HL-60 (cell line): ENCODE data around the gene COQ8B.

ENCODE experiments used
- CTCF ChIP-seq: IDR thresholded peaks from one replicate; pipeline ENCODE4 v1.5.1; 2011; ENCODE audit warnings: low read length, control low read depth, inconsistent platforms; ENCODE audit not compliant: insufficient read depth
- POLR2AphosphoS5 ChIP-seq: IDR thresholded peaks from 2 replicates; pipeline ENCODE4 v1.6.1; 2012; ENCODE audit warnings: low read depth
- REST ChIP-seq: IDR thresholded peaks from 2 replicates; pipeline ENCODE4 v1.6.1; 2012; ENCODE audit warnings: low read depth; ENCODE audit not compliant: insufficient replicate concordance

- TF ChIP-seq CTCF (no peak), REST (no peak), POLR2AphosphoS5 (no peak)
Measured at GRCh38 chr19:40744554-40745401, 28.1 kb upstream of the COQ8B start.
